Measurements from ENCODE around the gene ANK2.

ANK2 gene

GRCh38 chr4:113101669-113102068 is 52.2 kb downstream of the ANK2 start:
- FAIRE-seq = no peak

GRCh38 chr4:113103556-113103955 is 54.1 kb downstream of the ANK2 start:
- no peak for FAIRE-seq

GRCh38 chr4:113106108-113106507 is 56.7 kb downstream of the ANK2 start:
- FAIRE-seq = peak; percentile 16

GRCh38 chr4:113109106-113109718 is 59.8 kb downstream of the ANK2 start:
- no peak for FAIRE-seq

GRCh38 chr4:113112338-113112978 is 63.0 kb downstream of the ANK2 start:
- no peak for FAIRE-seq

GRCh38 chr4:113113151-113113550 is 63.7 kb downstream of the ANK2 start:
- FAIRE-seq = no peak

- no peak for FAIRE-seq
Observed at GRCh38 chr4:113114884-113115283, 65.4 kb downstream of the ANK2 start.

- FAIRE-seq = no peak
Observed at GRCh38 chr4:113116414-113117357, 67.2 kb downstream of the ANK2 start.

- FAIRE-seq = no peak
Observed at GRCh38 chr4:113117358-113117702, 67.9 kb downstream of the ANK2 start.

- no peak for FAIRE-seq
Observed at GRCh38 chr4:113122066-113122465, 72.6 kb downstream of the ANK2 start.

GRCh38 chr4:113125418-113125817 is 76.0 kb downstream of the ANK2 start:
- FAIRE-seq = no peak

- no peak for FAIRE-seq
Observed at GRCh38 chr4:113131136-113131535, 81.7 kb downstream of the ANK2 start.

GRCh38 chr4:113131621-113132020 is 82.2 kb downstream of the ANK2 start:
- no peak for FAIRE-seq

GRCh38 chr4:113141901-113142346 is 92.5 kb downstream of the ANK2 start:
- FAIRE-seq = no peak

- FAIRE-seq = no peak
Observed at GRCh38 chr4:113142351-113142750, 92.9 kb downstream of the ANK2 start.

- no peak for FAIRE-seq
Observed at GRCh38 chr4:113144091-113144490, 94.6 kb downstream of the ANK2 start.

GRCh38 chr4:113145147-113145518 is 95.7 kb downstream of the ANK2 start:
- FAIRE-seq = no peak

- FAIRE-seq = no peak
Observed at GRCh38 chr4:113145519-113146291, 96.3 kb downstream of the ANK2 start.

GRCh38 chr4:113146876-113147358 is 97.5 kb downstream of the ANK2 start:
- FAIRE-seq = no peak

GRCh38 chr4:113147498-113148111 is 98.2 kb downstream of the ANK2 start:
- no peak for FAIRE-seq

GRCh38 chr4:113148925-113149324 is 99.5 kb downstream of the ANK2 start:
- no peak for FAIRE-seq

GRCh38 chr4:113153529-113154101 is 104.2 kb downstream of the ANK2 start:
- no peak for FAIRE-seq

Data from A204.1 (cell line).